Dendritic cell treated with granulocyte-macrophage colony-stimulating factor and Interleukin-4, amounts not matched to agents 40 ng/mL and 50 ng/mL, for 4 days (primary cell): Measurements from ENCODE around the gene RNPEP.
"Not testable (repeated sequence)": the region's sequence is repeated elsewhere in the genome, so short reads cannot be mapped to it uniquely, and the experiment has no call there.

Source experiments
- H3K27ac Mint-ChIP-seq: one replicate; pipeline ENCODE4 v1.8.0; 2022; ENCODE audit warnings: mild to moderate bottlenecking, mixed read lengths
- H3K27me3 Mint-ChIP-seq: one replicate; pipeline ENCODE4 v1.8.0; 2022; ENCODE audit warnings: mild to moderate bottlenecking, mixed read lengths
- H3K36me3 Mint-ChIP-seq: one replicate; pipeline ENCODE4 v1.8.0; 2022; ENCODE audit warnings: low read depth, mixed read lengths
- H3K4me1 Mint-ChIP-seq: one replicate; pipeline ENCODE4 v1.8.0; 2022; ENCODE audit warnings: low read depth, mixed read lengths
- H3K4me3 Mint-ChIP-seq: one replicate; pipeline ENCODE4 v1.8.0; 2022; ENCODE audit warnings: mild to moderate bottlenecking, moderate library complexity, mixed read lengths
- H3K9me3 Mint-ChIP-seq: one replicate; pipeline ENCODE4 v1.8.0; 2022; ENCODE audit warnings: mixed read lengths
- intact Hi-C: fragments of 100-400 bp; cut with micrococcal nuclease; formaldehyde crosslinking; loops from one replicate; pipeline ENCODE4 v1.15.0; 2022

RNPEP gene

GRCh38 chr1:202046748-202047708 is 64.6 kb downstream of the RNPEP start:
- H3K27ac Mint-ChIP-seq: no peak overlapping the region
- intact Hi-C loops: no loop called here
- peaks cover 7% of the 10 kb centered on the region for H3K27me3 Mint-ChIP-seq
- no peaks in the 10 kb centered on the region for H3K9me3 Mint-ChIP-seq
- H3K4me1 Mint-ChIP-seq: no peaks in the 10 kb centered on the region
- H3K4me3 Mint-ChIP-seq: no peak overlapping the region
- no peaks in the 10 kb centered on the region for H3K36me3 Mint-ChIP-seq

- Mint-ChIP-seq H3K4me1 (no peaks in the 10 kb centered on the region), H3K27ac (no peak overlapping the region)
Measured at GRCh38 chr1:202047977-202048376, 65.5 kb downstream of the RNPEP start.

GRCh38 chr1:202049129-202049528 is 66.7 kb downstream of the RNPEP start:
- Mint-ChIP-seq H3K4me3 (no peak overlapping the region), H3K27me3 (peaks cover 7% of the 10 kb centered on the region), H3K36me3 (no peaks in the 10 kb centered on the region), H3K27ac (no peak overlapping the region), H3K4me1 (no peaks in the 10 kb centered on the region), H3K9me3 (no peaks in the 10 kb centered on the region)
- intact Hi-C loops: no loop called here

More at GRCh38 chr1:202047977-202048376, 65.5 kb downstream of the RNPEP start:
- H3K27me3 Mint-ChIP-seq: peaks cover 7% of the 10 kb centered on the region
- no peaks in the 10 kb centered on the region for H3K36me3 Mint-ChIP-seq
- intact Hi-C loops: no loop called here
- H3K9me3 Mint-ChIP-seq: no peaks in the 10 kb centered on the region
- no peak overlapping the region for H3K4me3 Mint-ChIP-seq

GRCh38 chr1:202054094-202054493 is 71.6 kb downstream of the RNPEP start:
- H3K9me3 Mint-ChIP-seq: no peaks in the 10 kb centered on the region
- H3K4me3 Mint-ChIP-seq: no peak overlapping the region
- no peaks in the 10 kb centered on the region for H3K36me3 Mint-ChIP-seq
- intact Hi-C loops: no loop called here
- no peak overlapping the region for H3K27ac Mint-ChIP-seq
- peaks cover under 1% of the 10 kb centered on the region for H3K27me3 Mint-ChIP-seq
- peaks cover 16% of the 10 kb centered on the region for H3K4me1 Mint-ChIP-seq

- H3K9me3 Mint-ChIP-seq, H3K36me3 Mint-ChIP-seq, H3K27me3 Mint-ChIP-seq, H3K4me3 Mint-ChIP-seq, H3K27ac Mint-ChIP-seq, intact Hi-C loops: not testable (repeated sequence)
- H3K4me1 Mint-ChIP-seq: peaks cover 16% of the 10 kb centered on the region
Measured at GRCh38 chr1:202054673-202055072, 72.2 kb downstream of the RNPEP start.
